Occipital lobe (tissue), 3 donors: ENCODE results near the gene FLVCR2. TPM values are rescaled to one million over a fixed set of nuclear protein-coding genes. Genes with fewer than 3 reads are reported as not detected.
"Not testable (repeated sequence)": the region's sequence is repeated elsewhere in the genome, so short reads cannot be mapped to it uniquely, and the experiment has no call there.

Experiments
- DNase-seq: peaks from one replicate; lab custom pipeline; 2025; lab: John Stamatoyannopoulos, UW
- small RNA-seq: library from RNA; depleted of rRNA; stranded (forward); fragments of <200 nt; gene quantifications from one replicate; pipeline ENCODE3, GENCODE V24; 2014
- total RNA-seq: library from RNA; depleted of rRNA; stranded (reverse); fragments of >200 nt; gene quantifications from one replicate; pipeline ENCODE4 v1.2.3, GENCODE V29; 2014

FLVCR2 gene
- total RNA-seq, 1 donor from 2014 or later = 2.5 TPM

DNA sequence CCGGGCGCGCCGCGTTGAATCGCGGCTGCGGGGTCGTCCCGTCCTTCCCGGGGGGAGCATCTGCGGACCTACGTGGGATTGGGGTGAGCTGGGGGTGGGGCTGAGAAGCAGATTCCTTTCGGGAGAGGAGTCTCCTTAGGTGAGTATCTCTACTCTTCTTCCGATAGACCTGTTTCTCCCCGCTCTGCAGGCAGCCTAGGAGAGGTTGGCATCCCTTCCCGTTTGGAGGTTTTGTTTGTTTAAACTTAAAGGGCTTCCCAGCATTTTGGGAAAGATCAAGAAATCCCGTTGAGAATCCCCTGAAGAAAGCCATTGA, 83.0 kb downstream of the FLVCR2 start:
- no peak for DNase-seq

DNA sequence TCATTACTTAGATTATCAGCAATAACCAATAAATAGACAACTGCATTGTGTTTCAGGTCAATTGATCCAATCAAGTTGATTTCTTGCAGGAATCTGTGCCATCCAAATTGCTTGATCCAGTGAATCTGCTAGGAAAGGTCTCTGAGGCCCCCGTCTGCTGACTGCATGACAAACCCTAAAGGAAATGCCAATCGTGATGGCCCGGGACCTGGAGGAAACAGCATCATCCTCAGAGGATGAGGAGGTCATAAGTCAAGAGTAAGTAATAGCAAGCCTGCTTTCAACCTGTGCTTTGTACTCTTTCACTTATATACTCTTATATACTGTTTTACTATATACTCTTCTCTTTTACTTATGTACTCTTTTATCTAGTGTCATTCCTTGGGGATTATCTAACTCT, 84.5 kb downstream of the FLVCR2 start:
- DNase-seq = no peak

DNA sequence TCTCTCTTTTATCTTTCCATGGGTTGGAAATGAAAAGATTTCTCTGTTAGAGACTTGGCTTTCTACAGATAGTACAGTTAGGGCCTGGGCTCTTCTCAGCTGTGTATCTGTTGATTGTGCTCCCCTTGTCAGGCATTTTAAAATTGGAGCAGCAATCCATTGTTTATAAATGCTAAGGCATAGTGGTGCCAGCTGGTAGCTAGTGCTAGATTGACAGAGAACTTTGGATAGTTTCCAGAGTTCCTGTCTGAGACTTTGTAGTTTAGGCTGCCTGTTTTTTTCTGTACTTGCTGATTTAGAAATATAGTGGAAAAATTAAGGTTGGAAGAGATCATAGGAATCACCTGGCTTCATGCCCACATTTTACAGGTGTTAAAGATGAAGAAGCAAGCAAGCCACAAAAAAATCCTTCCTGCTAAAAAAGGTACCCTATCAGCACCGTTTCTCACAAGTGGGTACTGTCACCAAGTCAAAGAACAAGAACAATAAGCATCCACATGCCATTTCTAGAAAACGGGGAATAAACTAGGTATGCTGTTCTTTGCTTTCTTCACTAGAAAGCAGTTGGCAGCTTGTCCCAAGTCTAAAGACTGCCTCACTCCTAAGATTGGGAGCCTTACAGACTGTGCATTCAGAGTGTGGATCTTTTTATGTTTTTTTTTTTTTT, 88.8 kb downstream of the FLVCR2 start:
- DNase-seq = no peak

DNA sequence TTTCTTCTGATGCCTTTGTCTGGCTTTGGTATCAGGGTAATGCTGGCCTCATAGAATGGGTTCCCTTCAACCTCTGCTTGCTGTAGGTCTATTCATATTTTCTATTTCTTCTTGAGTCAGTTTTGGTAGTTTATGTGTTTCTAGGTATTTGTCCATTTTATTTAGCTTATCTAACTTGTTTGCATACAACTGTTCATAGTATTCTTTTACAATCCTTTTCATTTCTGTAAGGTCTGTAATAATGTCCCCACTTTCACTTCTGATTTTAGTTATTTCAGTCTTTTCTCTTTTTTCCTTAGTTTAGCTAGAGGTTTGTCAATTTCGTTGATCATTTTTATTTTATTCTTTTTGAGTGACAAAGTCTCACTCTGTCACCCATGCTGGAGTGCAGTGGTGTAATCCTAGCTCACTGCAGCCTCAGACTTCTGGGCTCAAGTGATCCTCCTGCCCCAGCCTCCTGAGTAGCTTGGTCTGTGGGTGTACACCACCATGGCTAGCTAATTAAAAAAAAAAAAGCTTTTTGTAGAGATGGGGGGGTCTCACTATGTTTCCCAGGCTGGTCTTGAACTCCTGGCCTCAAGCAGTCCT, 94.3 kb downstream of the FLVCR2 start:
- DNase-seq = no peak

DNA sequence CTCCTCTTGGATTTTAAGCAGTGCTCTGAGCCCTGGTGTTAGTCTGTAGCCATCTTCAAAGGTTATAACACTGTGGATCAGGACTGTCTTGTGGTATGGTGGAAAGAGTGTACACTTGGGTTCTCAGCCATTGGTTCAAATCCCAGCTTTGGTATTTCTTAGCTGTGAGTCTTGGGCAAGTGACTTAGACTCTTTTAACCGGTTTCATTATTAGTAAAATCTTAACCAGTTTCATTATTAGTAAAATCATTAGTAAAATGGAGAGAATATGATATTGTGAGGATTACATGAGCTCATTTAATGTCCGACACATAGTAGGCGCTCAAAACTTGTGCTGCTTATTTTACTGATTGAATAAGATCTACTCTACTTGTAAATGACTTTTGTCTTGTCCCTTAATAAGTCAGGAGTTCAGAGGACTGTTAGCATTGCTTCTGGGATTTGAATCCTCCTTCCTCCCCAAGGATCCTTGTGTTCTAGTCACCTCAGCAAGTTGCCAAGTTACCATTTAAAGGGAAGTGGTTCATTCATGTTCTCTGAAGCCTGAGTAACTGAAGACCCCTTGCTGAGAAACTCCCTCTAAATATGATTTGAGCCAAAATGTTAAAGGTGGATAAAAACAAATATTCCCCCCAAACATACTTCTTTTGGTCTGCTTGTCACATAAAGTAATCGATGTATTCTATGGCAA, 95.1 kb downstream of the FLVCR2 start:
- no peak for DNase-seq

DNA sequence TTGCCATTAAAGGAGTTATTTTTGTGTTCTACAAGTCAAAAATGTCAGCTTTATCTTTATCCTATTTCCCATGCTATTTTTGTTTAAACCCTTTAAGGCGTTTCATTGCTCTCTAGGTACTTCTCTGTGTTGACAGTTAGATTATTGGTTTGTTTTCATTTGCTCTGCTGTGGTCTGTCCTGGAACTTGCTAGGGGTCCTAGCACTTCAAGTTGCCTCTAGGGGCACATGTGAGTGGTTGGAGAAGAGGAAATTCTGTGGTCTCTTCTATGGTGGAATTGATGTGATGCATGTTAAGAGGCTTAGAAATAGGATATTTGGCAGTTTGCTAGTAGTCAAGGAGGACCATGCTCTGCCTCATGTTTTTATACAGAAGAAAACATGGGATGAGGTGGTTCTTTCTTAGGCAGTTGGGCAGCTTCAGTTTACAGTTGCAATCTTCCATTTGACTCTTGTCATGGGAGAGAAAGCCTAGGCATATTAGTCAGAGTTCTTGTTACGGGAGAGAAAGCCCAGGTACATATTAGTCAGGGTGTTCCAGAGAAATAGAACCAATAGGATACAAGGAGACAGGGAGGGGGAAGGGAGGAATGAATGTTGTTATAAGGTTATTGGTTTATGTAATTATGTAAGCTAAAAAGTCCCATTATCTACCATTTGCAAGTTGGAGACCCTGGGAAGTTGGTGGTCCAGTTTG, 97.0 kb downstream of the FLVCR2 start:
- DNase-seq = no peak

DNA sequence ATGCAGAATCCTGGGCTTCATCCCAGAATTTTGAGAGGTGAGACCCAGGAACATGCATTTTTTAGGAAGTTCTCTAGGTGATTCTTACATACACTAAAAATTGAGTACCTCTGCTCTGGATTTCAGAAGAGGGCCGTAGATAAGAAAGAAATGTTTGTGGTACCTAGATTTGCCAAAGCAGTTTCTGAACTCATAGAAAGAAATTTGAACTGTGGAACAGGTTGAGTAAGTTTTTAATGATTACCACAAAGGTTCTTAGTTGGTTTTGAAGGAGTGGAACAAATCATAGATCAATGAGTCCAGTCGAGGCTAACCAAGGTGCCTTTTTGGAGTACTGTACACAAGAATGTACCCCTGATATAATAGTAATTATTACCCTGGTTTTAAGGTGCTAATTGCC, 107.5 kb downstream of the FLVCR2 start:
- no peak for DNase-seq

DNA sequence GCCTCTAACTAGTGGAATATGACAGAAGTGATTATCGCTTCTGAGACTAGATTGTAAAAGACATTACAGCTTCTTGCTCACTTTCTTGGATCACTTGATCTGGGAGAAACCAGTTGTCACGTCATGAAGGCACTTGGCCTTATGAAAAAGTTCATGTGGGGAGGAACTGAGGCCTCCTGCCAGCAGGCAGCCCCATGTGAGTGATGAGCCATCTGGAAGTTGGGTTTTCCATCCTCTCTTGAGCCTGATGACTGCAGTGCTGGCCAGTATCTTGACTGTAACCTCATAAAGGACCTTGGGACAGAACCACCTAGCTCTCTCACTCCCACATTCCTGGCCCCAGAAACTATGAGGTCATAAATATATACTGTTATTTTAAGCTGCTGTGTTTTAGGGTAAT, 110.6 kb downstream of the FLVCR2 start:
- no peak for DNase-seq

DNA sequence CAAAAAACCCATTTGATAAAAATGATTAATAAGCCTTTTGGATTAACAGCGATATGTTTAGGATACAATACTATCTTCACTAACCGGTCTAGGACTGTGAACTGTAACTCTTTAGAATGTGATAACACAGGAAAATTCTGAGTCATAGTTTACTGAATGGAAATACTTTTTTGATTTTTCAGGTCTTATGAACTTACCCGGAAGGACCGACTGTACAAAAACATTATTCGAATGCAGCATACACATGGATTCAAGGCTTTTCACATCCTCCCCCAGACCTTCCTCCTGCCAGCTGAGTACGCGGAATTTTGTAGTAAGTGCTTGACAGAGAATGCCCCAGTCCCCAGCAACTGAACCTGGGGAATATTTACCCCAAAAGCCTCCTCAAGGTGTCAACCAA, 111.6 kb downstream of the FLVCR2 start:
- no peak for DNase-seq

DNA sequence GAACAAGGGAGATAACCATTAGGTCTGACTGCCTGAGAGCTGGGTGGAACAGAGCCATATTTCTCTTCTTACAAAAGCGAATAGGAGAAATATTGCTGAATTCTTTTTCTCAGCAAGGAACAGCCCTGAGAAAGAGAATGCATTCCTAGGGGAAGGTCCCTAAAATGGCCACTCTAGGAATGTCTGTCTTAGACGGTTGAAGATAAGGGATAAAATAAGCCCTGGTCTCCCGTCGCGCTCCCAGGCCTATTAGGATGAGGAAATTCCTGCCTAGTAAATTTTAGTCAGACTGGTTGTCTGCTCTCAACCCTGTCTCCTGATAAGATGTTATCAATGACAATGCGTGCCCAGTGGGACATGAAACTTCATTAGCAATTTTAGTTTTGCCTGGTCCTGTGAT, 116.6 kb downstream of the FLVCR2 start:
- not testable (repeated sequence) for DNase-seq

DNA sequence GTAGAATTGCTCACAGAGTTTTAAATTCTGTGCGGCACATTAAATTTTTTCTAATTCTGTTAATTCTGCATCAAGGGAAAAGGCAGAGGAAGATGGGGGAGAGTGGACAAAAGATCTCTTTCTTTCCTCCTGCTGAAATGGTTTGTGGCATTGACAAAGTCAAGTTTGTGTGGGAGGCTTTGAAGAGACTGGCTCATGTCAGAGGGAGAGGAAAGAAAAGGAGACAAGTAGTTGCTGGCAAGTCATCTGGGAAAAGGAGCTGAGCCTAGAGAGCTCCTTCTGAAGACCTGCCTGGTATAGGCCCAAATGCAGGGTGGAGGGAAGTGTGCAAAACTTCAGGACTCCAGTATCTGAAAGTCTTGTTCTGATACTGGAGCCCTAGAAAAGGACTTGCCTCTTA, 119.0 kb downstream of the FLVCR2 start:
- no peak for DNase-seq

Small RNA genes within 50 kb of the gene (small RNA-seq; reads per million reads assigned to genes)
- gene RNA5SP387 = 0.12 reads per million

Other genes with a start within 250 kb of the FLVCR2 start
- gene JDP2, start 150.6 kb upstream of the FLVCR2 start, total RNA-seq = 4.2 TPM
- 0.47 TPM for gene BATF, start 56.2 kb upstream of the FLVCR2 start, total RNA-seq
- gene ERG28, start 82.3 kb downstream of the FLVCR2 start, total RNA-seq = 9.2 TPM
- 36.7 TPM for gene TTLL5, start 82.6 kb downstream of the FLVCR2 start, total RNA-seq